Activated CD8-positive, alpha-beta memory T cell treated with anti-CD3 and anti-CD28 coated beads, Interleukin-2, amount 50 U/mL, for 1 hour (primary cell): ENCODE measurements around the gene SPN.
"Not testable (repeated sequence)": the region's sequence is repeated elsewhere in the genome, so short reads cannot be mapped to it uniquely, and the experiment has no call there.

Experiments used
- DNase-seq: peaks from one replicate; pipeline ENCODE4 v3.0.0-alpha.2; 2020; ENCODE audit errors: extremely low read depth

The SPN gene

GRCh38 chr16:29676989-29677785 is 14.1 kb downstream of the SPN start:
- DNase-seq = no peak

- DNase-seq = no peak
Measured at GRCh38 chr16:29678691-29679267, 15.7 kb downstream of the SPN start, which contains the start of gene QPRT. Gene QPRT, plus strand, starts transcription at chr16:29679180. Its CDS starts 18 bp downstream, at chr16:29679198.

- no peak for DNase-seq
Measured at GRCh38 chr16:29680180-29680598, 17.1 kb downstream of the SPN start.

GRCh38 chr16:29683543-29684090 is 20.6 kb downstream of the SPN start:
- DNase-seq = no peak

- no peak for DNase-seq
Measured at GRCh38 chr16:29684679-29685078, 21.6 kb downstream of the SPN start.

GRCh38 chr16:29686740-29687332 is 23.8 kb downstream of the SPN start:
- no peak for DNase-seq

- DNase-seq = no peak
Measured at GRCh38 chr16:29687755-29688154, 24.7 kb downstream of the SPN start.

GRCh38 chr16:29688172-29688571 is 25.1 kb downstream of the SPN start:
- no peak for DNase-seq

- not testable (repeated sequence) for DNase-seq
Measured at GRCh38 chr16:29689490-29690351, 26.7 kb downstream of the SPN start.

GRCh38 chr16:29692606-29693005 is 29.6 kb downstream of the SPN start:
- not testable (repeated sequence) for DNase-seq

GRCh38 chr16:29694384-29695195 is 31.5 kb downstream of the SPN start:
- no peak for DNase-seq

- DNase-seq = not testable (repeated sequence)
Measured at GRCh38 chr16:29695675-29696074, 32.6 kb downstream of the SPN start.

GRCh38 chr16:29696881-29697331 is 33.9 kb downstream of the SPN start:
- DNase-seq = no peak

GRCh38 chr16:29697391-29697790 is 34.3 kb downstream of the SPN start:
- no peak for DNase-seq

GRCh38 chr16:29698042-29698441 is 35.0 kb downstream of the SPN start:
- no peak for DNase-seq

GRCh38 chr16:29698484-29699323 is 35.7 kb downstream of the SPN start:
- no peak for DNase-seq

- no peak for DNase-seq
Measured at GRCh38 chr16:29699324-29700219, 36.5 kb downstream of the SPN start.

- no peak for DNase-seq
Measured at GRCh38 chr16:29700253-29700987, 37.4 kb downstream of the SPN start.
